SK-N-SH treated with all-trans-retinoic acid at 6 μM for 48 hours (cell line): Measurements from ENCODE around the gene ZDHHC5.

Source experiments
- ATAC-seq: fragments of 200-7000 bp; cut with Tn5 transposase; 3 replicates; pipeline ENCODE4 v1.9.1; 2020; ENCODE audit warnings: mild to moderate bottlenecking, moderate library complexity
- ARNTL ChIP-seq: fragments of 450-650 bp; formaldehyde crosslinking; IDR thresholded peaks from 2 replicates; pipeline ENCODE4 v1.5.0; 2020; ENCODE audit warnings: low read depth, mild to moderate bottlenecking, moderate library complexity, borderline replicate concordance
- CSDC2 ChIP-seq: fragments of 250-450 bp; sonication (Bioruptor Pico); IDR thresholded peaks from 2 replicates; pipeline ENCODE4 v1.5.0; 2020; ENCODE audit warnings: mild to moderate bottlenecking, moderate library complexity
- ESRRG ChIP-seq: fragments of 250-450 bp; sonication (Bioruptor Pico); IDR thresholded peaks from 2 replicates; pipeline ENCODE4 v1.6.1; 2021; ENCODE audit warnings: mild to moderate bottlenecking
- ISL1 ChIP-seq: fragments of 250-450 bp; sonication (Bioruptor Pico); IDR thresholded peaks from 2 replicates; pipeline ENCODE4 v2.1.2; 2022; ENCODE audit warnings: mild to moderate bottlenecking, moderate library complexity
- OSR1 ChIP-seq: fragments of 250-450 bp; sonication (Bioruptor Pico); IDR thresholded peaks from 2 replicates; pipeline ENCODE4 v1.8.0; 2022; ENCODE audit warnings: moderate library complexity, mild to moderate bottlenecking, inconsistent platforms
- PPARA ChIP-seq: fragments of 250-450 bp; sonication (Bioruptor Pico); IDR thresholded peaks from 2 replicates; pipeline ENCODE4 v1.5.0; 2020; ENCODE audit warnings: mild to moderate bottlenecking, borderline replicate concordance
- RARB ChIP-seq: fragments of 250-450 bp; sonication (Bioruptor Pico); IDR thresholded peaks from 2 replicates; pipeline ENCODE4 v1.8.0; 2021; ENCODE audit warnings: mild to moderate bottlenecking, moderate library complexity
- SNAI2 ChIP-seq: fragments of 250-450 bp; sonication (Bioruptor Pico); IDR thresholded peaks from 2 replicates; pipeline ENCODE4 v1.5.0; 2020; ENCODE audit warnings: mild to moderate bottlenecking, moderate library complexity
- TCF4 ChIP-seq: fragments of 250-450 bp; sonication (Bioruptor Pico); IDR thresholded peaks from 2 replicates; pipeline ENCODE4 v1.8.0; 2021; ENCODE audit warnings: mild to moderate bottlenecking, moderate library complexity, borderline replicate concordance
- TOX ChIP-seq: fragments of 250-450 bp; sonication (Bioruptor Pico); IDR thresholded peaks from 2 replicates; pipeline ENCODE4 v1.8.0; 2021; ENCODE audit warnings: mild to moderate bottlenecking, moderate library complexity, borderline replicate concordance
- ZC3H10 ChIP-seq: fragments of 250-450 bp; sonication (Bioruptor Pico); IDR thresholded peaks from 2 replicates; pipeline ENCODE4 v1.5.1; 2021; ENCODE audit warnings: mild to moderate bottlenecking, moderate library complexity
- ZFP3 ChIP-seq: fragments of 250-450 bp; sonication (Bioruptor Pico); IDR thresholded peaks from 2 replicates; pipeline ENCODE4 v1.5.0; 2020; ENCODE audit warnings: mild to moderate bottlenecking, moderate library complexity
- ZFP30 ChIP-seq: fragments of 450-650 bp; formaldehyde crosslinking; IDR thresholded peaks from 2 replicates; pipeline ENCODE4 v1.5.0; 2022; ENCODE audit warnings: mild to moderate bottlenecking, moderate library complexity
- ZNF565 ChIP-seq: fragments of 450-650 bp; formaldehyde crosslinking; conservative IDR thresholded peaks from 2 replicates; pipeline ENCODE4 v1.5.0; 2020; ENCODE audit warnings: low read depth, mild to moderate bottlenecking, moderate library complexity
- ZNF70 ChIP-seq: fragments of 450-650 bp; formaldehyde crosslinking; IDR thresholded peaks from 2 replicates; pipeline ENCODE4 v1.5.0; 2020; ENCODE audit warnings: mild to moderate bottlenecking, moderate library complexity
- TF ChIP-seq, protein P1 (sequence below): fragments of 250-450 bp; sonication (Bioruptor Pico); IDR thresholded peaks from 2 replicates; pipeline ENCODE4 v1.8.0; 2020; ENCODE audit warnings: mild to moderate bottlenecking, moderate library complexity, borderline replicate concordance
- TF ChIP-seq, protein P2 (sequence below): fragments of 250-450 bp; sonication (Bioruptor Pico); IDR thresholded peaks from 2 replicates; pipeline ENCODE4 v1.8.0; 2021; ENCODE audit warnings: low read depth, mild to moderate bottlenecking, moderate library complexity, borderline replicate concordance
- TF ChIP-seq, protein P3 (sequence below): fragments of 250-450 bp; sonication (Bioruptor Pico); IDR thresholded peaks from 2 replicates; pipeline ENCODE4 v1.5.0; 2020; ENCODE audit warnings: mild to moderate bottlenecking, moderate library complexity
- TF ChIP-seq, protein P4 (sequence below): fragments of 250-450 bp; sonication (Bioruptor Pico); IDR thresholded peaks from 2 replicates; pipeline ENCODE4 v1.5.1; 2020; ENCODE audit warnings: low read depth, mild to moderate bottlenecking, moderate library complexity
- TF ChIP-seq, protein P5 (sequence below): fragments of 250-450 bp; sonication (Bioruptor Pico); IDR thresholded peaks from 2 replicates; pipeline ENCODE4 v1.5.1; 2021; ENCODE audit warnings: mild to moderate bottlenecking, moderate library complexity

Gene ZDHHC5, protein sequence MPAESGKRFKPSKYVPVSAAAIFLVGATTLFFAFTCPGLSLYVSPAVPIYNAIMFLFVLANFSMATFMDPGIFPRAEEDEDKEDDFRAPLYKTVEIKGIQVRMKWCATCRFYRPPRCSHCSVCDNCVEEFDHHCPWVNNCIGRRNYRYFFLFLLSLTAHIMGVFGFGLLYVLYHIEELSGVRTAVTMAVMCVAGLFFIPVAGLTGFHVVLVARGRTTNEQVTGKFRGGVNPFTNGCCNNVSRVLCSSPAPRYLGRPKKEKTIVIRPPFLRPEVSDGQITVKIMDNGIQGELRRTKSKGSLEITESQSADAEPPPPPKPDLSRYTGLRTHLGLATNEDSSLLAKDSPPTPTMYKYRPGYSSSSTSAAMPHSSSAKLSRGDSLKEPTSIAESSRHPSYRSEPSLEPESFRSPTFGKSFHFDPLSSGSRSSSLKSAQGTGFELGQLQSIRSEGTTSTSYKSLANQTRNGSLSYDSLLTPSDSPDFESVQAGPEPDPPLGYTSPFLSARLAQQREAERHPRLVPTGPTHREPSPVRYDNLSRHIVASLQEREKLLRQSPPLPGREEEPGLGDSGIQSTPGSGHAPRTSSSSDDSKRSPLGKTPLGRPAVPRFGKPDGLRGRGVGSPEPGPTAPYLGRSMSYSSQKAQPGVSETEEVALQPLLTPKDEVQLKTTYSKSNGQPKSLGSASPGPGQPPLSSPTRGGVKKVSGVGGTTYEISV

DNA sequence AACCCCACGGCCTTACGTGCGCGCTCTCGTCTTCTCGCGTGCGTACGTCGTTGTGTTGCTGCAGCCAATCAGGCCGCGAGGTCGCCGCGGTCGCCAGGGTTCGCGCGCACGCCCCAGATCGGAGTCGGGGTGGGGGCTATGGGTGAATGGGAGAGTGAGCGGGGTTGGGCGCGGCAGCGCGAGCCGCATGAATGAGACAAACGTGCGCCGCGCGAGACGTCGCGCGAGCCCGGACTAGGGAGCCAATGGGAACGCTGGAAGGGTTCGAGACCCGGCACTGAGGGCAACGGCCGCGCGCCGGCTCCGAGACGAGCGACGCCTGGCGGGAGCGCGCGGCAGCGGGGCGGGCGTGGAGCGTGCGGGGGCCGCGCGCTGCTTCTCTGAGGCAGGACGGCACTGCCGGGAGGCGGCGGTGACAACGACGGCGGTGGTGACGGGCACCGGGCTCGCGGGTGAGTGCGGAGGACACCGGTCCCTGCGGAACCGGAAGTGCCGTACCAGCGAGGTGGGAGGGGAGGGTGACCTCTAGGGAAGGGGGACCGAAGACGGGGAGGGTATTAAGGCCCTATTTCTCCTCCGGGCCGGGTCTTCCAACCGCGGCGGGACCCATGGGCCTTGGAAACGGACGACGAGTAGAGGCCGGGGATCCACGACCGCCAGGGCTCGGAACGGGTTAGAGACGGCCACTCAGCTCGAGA is at the start of gene ZDHHC5:
Gene ZDHHC5 (plus strand): TSS at position 379 of the 698 bp plus-strand sequence. CDS start 4,977 bp downstream, outside the sequence.
- ATAC-seq, result peak; percentile 91
- TF ChIP-seq ZNF70, result no peak
- no peak for TF ChIP-seq OSR1 (CRISPR knock-in tag)
- TF ChIP-seq, protein P1, sequence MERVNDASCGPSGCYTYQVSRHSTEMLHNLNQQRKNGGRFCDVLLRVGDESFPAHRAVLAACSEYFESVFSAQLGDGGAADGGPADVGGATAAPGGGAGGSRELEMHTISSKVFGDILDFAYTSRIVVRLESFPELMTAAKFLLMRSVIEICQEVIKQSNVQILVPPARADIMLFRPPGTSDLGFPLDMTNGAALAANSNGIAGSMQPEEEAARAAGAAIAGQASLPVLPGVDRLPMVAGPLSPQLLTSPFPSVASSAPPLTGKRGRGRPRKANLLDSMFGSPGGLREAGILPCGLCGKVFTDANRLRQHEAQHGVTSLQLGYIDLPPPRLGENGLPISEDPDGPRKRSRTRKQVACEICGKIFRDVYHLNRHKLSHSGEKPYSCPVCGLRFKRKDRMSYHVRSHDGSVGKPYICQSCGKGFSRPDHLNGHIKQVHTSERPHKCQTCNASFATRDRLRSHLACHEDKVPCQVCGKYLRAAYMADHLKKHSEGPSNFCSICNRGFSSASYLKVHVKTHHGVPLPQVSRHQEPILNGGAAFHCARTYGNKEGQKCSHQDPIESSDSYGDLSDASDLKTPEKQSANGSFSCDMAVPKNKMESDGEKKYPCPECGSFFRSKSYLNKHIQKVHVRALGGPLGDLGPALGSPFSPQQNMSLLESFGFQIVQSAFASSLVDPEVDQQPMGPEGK (CRISPR knock-in tag), result no peak
- TF ChIP-seq, protein P2, sequence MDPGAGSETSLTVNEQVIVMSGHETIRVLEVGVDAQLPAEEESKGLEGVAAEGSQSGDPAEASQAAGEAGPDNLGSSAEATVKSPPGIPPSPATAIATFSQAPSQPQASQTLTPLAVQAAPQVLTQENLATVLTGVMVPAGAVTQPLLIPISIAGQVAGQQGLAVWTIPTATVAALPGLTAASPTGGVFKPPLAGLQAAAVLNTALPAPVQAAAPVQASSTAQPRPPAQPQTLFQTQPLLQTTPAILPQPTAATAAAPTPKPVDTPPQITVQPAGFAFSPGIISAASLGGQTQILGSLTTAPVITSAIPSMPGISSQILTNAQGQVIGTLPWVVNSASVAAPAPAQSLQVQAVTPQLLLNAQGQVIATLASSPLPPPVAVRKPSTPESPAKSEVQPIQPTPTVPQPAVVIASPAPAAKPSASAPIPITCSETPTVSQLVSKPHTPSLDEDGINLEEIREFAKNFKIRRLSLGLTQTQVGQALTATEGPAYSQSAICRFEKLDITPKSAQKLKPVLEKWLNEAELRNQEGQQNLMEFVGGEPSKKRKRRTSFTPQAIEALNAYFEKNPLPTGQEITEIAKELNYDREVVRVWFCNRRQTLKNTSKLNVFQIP (CRISPR knock-in tag), result no peak
- no peak for TF ChIP-seq ISL1 (CRISPR knock-in tag)
- no peak for TF ChIP-seq PPARA (CRISPR knock-in tag)
- no peak for TF ChIP-seq TOX (CRISPR knock-in tag)
- no peak for TF ChIP-seq ZFP3
- no peak for TF ChIP-seq ZC3H10
- TF ChIP-seq, protein P3, sequence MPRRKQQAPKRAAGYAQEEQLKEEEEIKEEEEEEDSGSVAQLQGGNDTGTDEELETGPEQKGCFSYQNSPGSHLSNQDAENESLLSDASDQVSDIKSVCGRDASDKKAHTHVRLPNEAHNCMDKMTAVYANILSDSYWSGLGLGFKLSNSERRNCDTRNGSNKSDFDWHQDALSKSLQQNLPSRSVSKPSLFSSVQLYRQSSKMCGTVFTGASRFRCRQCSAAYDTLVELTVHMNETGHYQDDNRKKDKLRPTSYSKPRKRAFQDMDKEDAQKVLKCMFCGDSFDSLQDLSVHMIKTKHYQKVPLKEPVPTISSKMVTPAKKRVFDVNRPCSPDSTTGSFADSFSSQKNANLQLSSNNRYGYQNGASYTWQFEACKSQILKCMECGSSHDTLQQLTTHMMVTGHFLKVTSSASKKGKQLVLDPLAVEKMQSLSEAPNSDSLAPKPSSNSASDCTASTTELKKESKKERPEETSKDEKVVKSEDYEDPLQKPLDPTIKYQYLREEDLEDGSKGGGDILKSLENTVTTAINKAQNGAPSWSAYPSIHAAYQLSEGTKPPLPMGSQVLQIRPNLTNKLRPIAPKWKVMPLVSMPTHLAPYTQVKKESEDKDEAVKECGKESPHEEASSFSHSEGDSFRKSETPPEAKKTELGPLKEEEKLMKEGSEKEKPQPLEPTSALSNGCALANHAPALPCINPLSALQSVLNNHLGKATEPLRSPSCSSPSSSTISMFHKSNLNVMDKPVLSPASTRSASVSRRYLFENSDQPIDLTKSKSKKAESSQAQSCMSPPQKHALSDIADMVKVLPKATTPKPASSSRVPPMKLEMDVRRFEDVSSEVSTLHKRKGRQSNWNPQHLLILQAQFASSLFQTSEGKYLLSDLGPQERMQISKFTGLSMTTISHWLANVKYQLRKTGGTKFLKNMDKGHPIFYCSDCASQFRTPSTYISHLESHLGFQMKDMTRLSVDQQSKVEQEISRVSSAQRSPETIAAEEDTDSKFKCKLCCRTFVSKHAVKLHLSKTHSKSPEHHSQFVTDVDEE (CRISPR knock-in tag), result peak; percentile 71
- no peak for TF ChIP-seq TCF4
- TF ChIP-seq RARB, result no peak
- TF ChIP-seq ESRRG (CRISPR knock-in tag), result no peak
- TF ChIP-seq SNAI2, result peak; percentile 45; the same call in 1 of the 2 replicates
- TF ChIP-seq, protein P4, sequence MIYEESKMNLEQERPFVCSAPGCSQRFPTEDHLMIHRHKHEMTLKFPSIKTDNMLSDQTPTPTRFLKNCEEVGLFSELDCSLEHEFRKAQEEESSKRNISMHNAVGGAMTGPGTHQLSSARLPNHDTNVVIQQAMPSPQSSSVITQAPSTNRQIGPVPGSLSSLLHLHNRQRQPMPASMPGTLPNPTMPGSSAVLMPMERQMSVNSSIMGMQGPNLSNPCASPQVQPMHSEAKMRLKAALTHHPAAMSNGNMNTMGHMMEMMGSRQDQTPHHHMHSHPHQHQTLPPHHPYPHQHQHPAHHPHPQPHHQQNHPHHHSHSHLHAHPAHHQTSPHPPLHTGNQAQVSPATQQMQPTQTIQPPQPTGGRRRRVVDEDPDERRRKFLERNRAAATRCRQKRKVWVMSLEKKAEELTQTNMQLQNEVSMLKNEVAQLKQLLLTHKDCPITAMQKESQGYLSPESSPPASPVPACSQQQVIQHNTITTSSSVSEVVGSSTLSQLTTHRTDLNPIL (CRISPR knock-in tag), result no peak
- TF ChIP-seq ARNTL, result no peak
- no peak for TF ChIP-seq ZNF565
- TF ChIP-seq, protein P5, sequence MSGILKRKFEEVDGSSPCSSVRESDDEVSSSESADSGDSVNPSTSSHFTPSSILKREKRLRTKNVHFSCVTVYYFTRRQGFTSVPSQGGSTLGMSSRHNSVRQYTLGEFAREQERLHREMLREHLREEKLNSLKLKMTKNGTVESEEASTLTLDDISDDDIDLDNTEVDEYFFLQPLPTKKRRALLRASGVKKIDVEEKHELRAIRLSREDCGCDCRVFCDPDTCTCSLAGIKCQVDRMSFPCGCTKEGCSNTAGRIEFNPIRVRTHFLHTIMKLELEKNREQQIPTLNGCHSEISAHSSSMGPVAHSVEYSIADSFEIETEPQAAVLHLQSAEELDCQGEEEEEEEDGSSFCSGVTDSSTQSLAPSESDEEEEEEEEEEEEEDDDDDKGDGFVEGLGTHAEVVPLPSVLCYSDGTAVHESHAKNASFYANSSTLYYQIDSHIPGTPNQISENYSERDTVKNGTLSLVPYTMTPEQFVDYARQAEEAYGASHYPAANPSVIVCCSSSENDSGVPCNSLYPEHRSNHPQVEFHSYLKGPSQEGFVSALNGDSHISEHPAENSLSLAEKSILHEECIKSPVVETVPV (CRISPR knock-in tag), result no peak
- TF ChIP-seq CSDC2 (CRISPR knock-in tag), result 0 out of 2 replicates have a peak, but pooled peaks have one; percentile 36

DNA sequence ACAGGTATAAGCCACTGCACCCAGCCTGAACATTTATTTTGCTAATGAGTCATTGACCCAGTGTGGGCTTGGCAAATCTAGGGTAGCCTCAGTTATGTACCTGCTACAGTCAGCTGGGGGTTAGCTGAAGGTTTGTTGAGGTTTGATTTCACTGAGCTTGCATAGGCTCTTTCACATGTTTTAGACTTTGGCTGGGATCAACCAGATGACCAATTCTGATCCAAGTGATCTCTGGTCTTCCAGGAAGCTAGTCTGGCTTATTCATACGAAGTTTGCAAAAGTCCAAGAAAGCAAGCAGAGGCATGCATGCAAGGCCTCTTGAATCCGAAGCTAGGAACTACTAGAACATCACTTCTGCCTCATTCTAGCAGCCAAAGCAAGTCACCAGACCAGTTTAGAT is 49.5 kb upstream of the ZDHHC5 start:
- ATAC-seq, result no peak
- no peak for TF ChIP-seq PPARA (CRISPR knock-in tag)
- TF ChIP-seq ARNTL, result no peak
- TF ChIP-seq ZC3H10, result no peak
- no peak for TF ChIP-seq ISL1 (CRISPR knock-in tag)
- TF ChIP-seq CSDC2 (CRISPR knock-in tag), result no peak
- no peak for TF ChIP-seq ZNF70
- TF ChIP-seq, protein P2 (CRISPR knock-in tag), result no peak
- TF ChIP-seq ZFP30 (CRISPR knock-in tag), result no peak
